ENCODE data around the gene ZNF536. TPM values are rescaled to one million over a fixed set of nuclear protein-coding genes. Genes with fewer than 3 reads are reported as not detected.

ZNF536 gene
- total and polyA plus RNA-seq, 2 of the 4 experiments (the other 2 are of a cell fraction), result not detected

GRCh38 chr19:30330266-30330665, 41.9 kb upstream of the ZNF536 start:
- Histone ChIP-seq H3K27ac (ENCODE audit: insufficient read depth, low read length) (no peak overlapping the region), H3K9ac (ENCODE audit: low read depth, low read length) (no peak overlapping the region), H3K9me3 (ENCODE audit: control insufficient read depth, insufficient read depth, low read length) (peaks cover 38% of the 10 kb centered on the region), H3K79me1 (ENCODE audit: low read depth in 1 of 2, low read length in 2 of 2) (no peaks in the 10 kb centered on the region), H3K4ac (ENCODE audit: low read depth, low read length) (no peak overlapping the region), H2AK9ac (replicated peaks; ENCODE audit: low read depth, low read length, poor library complexity) (no peak overlapping the region), H3K4me3 (ENCODE audit: insufficient read depth, low read depth, low read length) (no peak overlapping the region), H4K8ac (ENCODE audit: low read depth in 2 of 2, low read length in 2 of 2) (no peak overlapping the region), H2BK5ac (ENCODE audit: low read depth, low read length, poor library complexity, severe bottlenecking) (no peak overlapping the region), H2BK120ac (ENCODE audit: low read depth, low read length) (no peak overlapping the region), H2BK15ac (ENCODE audit: low read depth, low read length) (no peak overlapping the region), H2BK20ac (ENCODE audit: low read depth, low read length) (no peak overlapping the region), H4K5ac (ENCODE audit: low read depth, low read length) (no peak overlapping the region), H4K91ac (ENCODE audit: insufficient read depth, low read depth, low read length) (no peak overlapping the region), H4K20me1 (ENCODE audit: insufficient read depth, low read length) (no peaks in the 10 kb centered on the region), H3K36me3 (ENCODE audit: control insufficient read depth, insufficient read depth, low read length) (no peaks in the 10 kb centered on the region), H2AK5ac (ENCODE audit: low read depth, low read length) (no peak overlapping the region), H3K4me2 (ENCODE audit: low read depth, low read length) (no peak overlapping the region), H3K4me1 (ENCODE audit: control insufficient read depth, insufficient read depth, low read length) (no peaks in the 10 kb centered on the region), H3K23ac (ENCODE audit: low read depth, low read length) (no peak overlapping the region), H2AFZ (replicated peaks; ENCODE audit: low read length, poor library complexity) (no peak overlapping the region), H3K9me1 (ENCODE audit: insufficient read depth, low read length) (no peaks in the 10 kb centered on the region), H3K18ac (ENCODE audit: low read depth, low read length) (no peak overlapping the region), H3K14ac (replicated peaks; ENCODE audit: low read depth, low read length) (no peak overlapping the region), H3K27me3 (ENCODE audit: control insufficient read depth, insufficient read depth, low read length) (no peaks in the 10 kb centered on the region), H3K56ac (ENCODE audit: extremely low read depth, insufficient read depth, low read length) (no peak overlapping the region)
- ATAC-seq (ENCODE audit: low read depth) (no peak), DNase-seq (no peak)
- WGBS, 2 experiments (ENCODE audit: extremely low coverage in 2 of 2, insufficient read length in 1 of 2), result no CpG with 5 or more reads among the region's 4 CpGs
- no TSS peak for BruUV-seq (replicated peaks)
- TF ChIP-seq RAD21 (IDR thresholded peaks at IDR 0.05; ENCODE audit: low read length), result no peak
- no peak for TF ChIP-seq RCOR1 (IDR thresholded peaks at IDR 0.05; ENCODE audit: insufficient replicate concordance, low read length)
- no peak for TF ChIP-seq MAZ (IDR thresholded peaks at IDR 0.05; ENCODE audit: borderline replicate concordance, low read depth, low read length)
- no peak for TF ChIP-seq CTCF (conservative IDR thresholded peaks at IDR 0.05; ENCODE audit: low read depth, low read length)
- no peak for TF ChIP-seq MAFK (IDR thresholded peaks at IDR 0.05; ENCODE audit: low read depth, low read length)
- TF ChIP-seq RFX5 (IDR thresholded peaks at IDR 0.05; ENCODE audit: low read depth, low read length), result no peak
- TF ChIP-seq CEBPB (IDR thresholded peaks at IDR 0.05; ENCODE audit: low read depth, low read length), result no peak
- no peak for TF ChIP-seq POLR2A (IDR thresholded peaks at IDR 0.05; ENCODE audit: low read depth, low read length)
- no peak for TF ChIP-seq MXI1 (IDR thresholded peaks at IDR 0.05; ENCODE audit: borderline replicate concordance, low read depth, low read length)
- no peak for TF ChIP-seq BHLHE40 (IDR thresholded peaks at IDR 0.05; ENCODE audit: low read depth, low read length)
- TF ChIP-seq FOS (IDR thresholded peaks at IDR 0.05; ENCODE audit: low read depth, low read length), result no peak
- TF ChIP-seq USF2 (IDR thresholded peaks at IDR 0.05; ENCODE audit: low read depth, low read length), result no peak
- no peak for TF ChIP-seq SMC3 (IDR thresholded peaks at IDR 0.05; ENCODE audit: low read depth, low read length)
- no peak for TF ChIP-seq ELK1 (IDR thresholded peaks at IDR 0.05; ENCODE audit: borderline replicate concordance, low read depth, low read length)
- TF ChIP-seq CHD1 (IDR thresholded peaks at IDR 0.05; ENCODE audit: low read depth, low read length), result no peak
- no peak for TF ChIP-seq NFE2L2 (IDR thresholded peaks at IDR 0.05; ENCODE audit: low read depth, low read length)
- dilution Hi-C loops (cut with HindIII; ENCODE audit: low sequenced_read_pairs, unreplicated experiment) (no loop called here), intact Hi-C loops (cut with micrococcal nuclease) (no loop called here), in situ Hi-C loops (cut with MboI; ENCODE audit: low sequenced_read_pairs) (no loop called here)
- CTCF ChIA-PET, result no interaction called here
- POLR2A ChIA-PET (ENCODE audit: unreplicated experiment), result no interaction called here

Data from IMR-90 (cell line).